ENCODE results near the gene HEYL. TPM values are rescaled to one million over a fixed set of nuclear protein-coding genes. Genes with fewer than 3 reads are reported as not detected.
A peak's percentile ranks its signal among the peaks of the same experiment; 100 is the strongest.

HEYL gene
- total RNA-seq, 2 experiments from 2014 or later, result 0.05 TPM; not detected in 1

DNA sequence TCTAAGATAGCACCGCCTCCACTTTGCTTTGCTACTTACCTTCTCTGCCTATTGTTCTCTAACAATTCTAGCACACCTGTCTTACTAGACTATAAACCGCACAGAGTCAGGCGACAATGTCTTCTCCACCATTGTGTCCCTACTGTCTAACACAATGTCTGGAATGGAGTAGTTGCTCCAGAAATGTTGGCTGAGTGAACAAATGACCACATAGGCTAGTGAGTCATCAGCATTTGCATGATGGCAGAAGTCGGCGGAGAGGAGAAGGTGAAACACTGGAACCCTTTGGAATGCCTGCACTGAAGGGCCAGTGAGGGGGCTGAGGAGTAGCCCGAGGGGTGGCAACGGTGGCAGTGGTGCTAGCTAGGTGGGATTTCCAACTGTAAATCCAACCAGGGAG, 48.9 kb downstream of the HEYL start:
- no peaks in the 10 kb centered on the region for H3K9me3 Mint-ChIP-seq
- Histone ChIP-seq H3K9me3 (ENCODE audit: control insufficient read depth in 1 of 2, insufficient read depth in 1 of 2, low read length in 2 of 2) (no peaks in the 10 kb centered on the region), H3K27me3 (ENCODE audit: control insufficient read depth in 1 of 2, insufficient read depth in 2 of 2, low read length in 2 of 2) (no peaks in the 10 kb centered on the region), H3K36me3 (ENCODE audit: insufficient read depth, low read length) (no peaks in the 10 kb centered on the region), H3K4me1 (ENCODE audit: insufficient read depth, low read length) (no peaks in the 10 kb centered on the region), H3K4me3 (ENCODE audit: low read length) (no peak overlapping the region), H3K27ac (ENCODE audit: low read depth in 1 of 2, low read length in 2 of 2) (no peak overlapping the region)
- ChIA-PET POLR2A (no interaction called here), CTCF (no interaction called here)
- DNase-seq (no peak), ATAC-seq (ENCODE audit: poor library complexity) (no peak)
- TF ChIP-seq, protein P1, sequence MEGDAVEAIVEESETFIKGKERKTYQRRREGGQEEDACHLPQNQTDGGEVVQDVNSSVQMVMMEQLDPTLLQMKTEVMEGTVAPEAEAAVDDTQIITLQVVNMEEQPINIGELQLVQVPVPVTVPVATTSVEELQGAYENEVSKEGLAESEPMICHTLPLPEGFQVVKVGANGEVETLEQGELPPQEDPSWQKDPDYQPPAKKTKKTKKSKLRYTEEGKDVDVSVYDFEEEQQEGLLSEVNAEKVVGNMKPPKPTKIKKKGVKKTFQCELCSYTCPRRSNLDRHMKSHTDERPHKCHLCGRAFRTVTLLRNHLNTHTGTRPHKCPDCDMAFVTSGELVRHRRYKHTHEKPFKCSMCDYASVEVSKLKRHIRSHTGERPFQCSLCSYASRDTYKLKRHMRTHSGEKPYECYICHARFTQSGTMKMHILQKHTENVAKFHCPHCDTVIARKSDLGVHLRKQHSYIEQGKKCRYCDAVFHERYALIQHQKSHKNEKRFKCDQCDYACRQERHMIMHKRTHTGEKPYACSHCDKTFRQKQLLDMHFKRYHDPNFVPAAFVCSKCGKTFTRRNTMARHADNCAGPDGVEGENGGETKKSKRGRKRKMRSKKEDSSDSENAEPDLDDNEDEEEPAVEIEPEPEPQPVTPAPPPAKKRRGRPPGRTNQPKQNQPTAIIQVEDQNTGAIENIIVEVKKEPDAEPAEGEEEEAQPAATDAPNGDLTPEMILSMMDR (IDR thresholded peaks at IDR 0.05), result no peak
- no peaks in the 10 kb centered on the region for H3K36me3 Mint-ChIP-seq (ENCODE audit: low read depth)
- intact Hi-C loops (cut with DNase I, micrococcal nuclease), result no loop called here
- H3K27me3 Mint-ChIP-seq, result no peaks in the 10 kb centered on the region
- no peak overlapping the region for H3K27ac Mint-ChIP-seq
- no peak overlapping the region for H3K4me3 Mint-ChIP-seq
- no peaks in the 10 kb centered on the region for H3K4me1 Mint-ChIP-seq (ENCODE audit: low read depth)

DNA sequence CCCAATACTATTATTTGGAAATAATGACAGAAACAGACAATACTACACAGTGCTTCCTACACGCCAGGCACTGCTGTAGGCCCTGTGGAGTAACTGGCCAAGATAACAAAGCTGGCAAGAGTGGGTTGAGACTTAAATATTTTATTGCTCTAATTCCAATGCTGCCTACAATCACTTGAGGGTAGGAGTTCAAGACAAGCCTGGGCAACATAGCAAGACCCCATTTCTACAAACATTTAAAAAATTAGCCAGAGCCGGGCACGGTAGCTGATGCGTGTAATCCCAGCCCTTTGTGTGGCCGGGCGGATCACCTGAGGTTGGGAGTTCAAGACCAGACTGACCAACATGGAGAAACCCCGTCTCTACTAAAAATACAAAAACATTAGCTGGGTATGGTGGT, 53.5 kb downstream of the HEYL start:
- no peaks in the 10 kb centered on the region for H3K4me1 ChIP-seq (ENCODE audit: insufficient read depth, low read length)
- no peaks in the 10 kb centered on the region for H3K27me3 ChIP-seq (ENCODE audit: control insufficient read depth in 1 of 2, insufficient read depth in 2 of 2, low read length in 2 of 2)
- H3K4me1 Mint-ChIP-seq (ENCODE audit: low read depth), result no peaks in the 10 kb centered on the region
- DNase-seq (no peak), ATAC-seq (ENCODE audit: poor library complexity) (no peak)
- no peak overlapping the region for H3K4me3 Mint-ChIP-seq
- no peaks in the 10 kb centered on the region for H3K9me3 Mint-ChIP-seq
- no peaks in the 10 kb centered on the region for H3K36me3 ChIP-seq (ENCODE audit: insufficient read depth, low read length)
- H3K27ac ChIP-seq (ENCODE audit: low read depth in 1 of 2, low read length in 2 of 2), result no peak overlapping the region
- no peak overlapping the region for H3K27ac Mint-ChIP-seq
- intact Hi-C loops (cut with DNase I, micrococcal nuclease), result no loop called here
- H3K27me3 Mint-ChIP-seq, result no peaks in the 10 kb centered on the region
- POLR2A ChIA-PET, result no interaction called here
- TF ChIP-seq, protein P1 (IDR thresholded peaks at IDR 0.05), result no peak
- H3K36me3 Mint-ChIP-seq (ENCODE audit: low read depth), result no peaks in the 10 kb centered on the region
- CTCF ChIA-PET, result no interaction called here
- no peaks in the 10 kb centered on the region for H3K9me3 ChIP-seq (ENCODE audit: control insufficient read depth in 1 of 2, insufficient read depth in 1 of 2, low read length in 2 of 2)
- H3K4me3 ChIP-seq (ENCODE audit: low read length), result no peak overlapping the region

DNA sequence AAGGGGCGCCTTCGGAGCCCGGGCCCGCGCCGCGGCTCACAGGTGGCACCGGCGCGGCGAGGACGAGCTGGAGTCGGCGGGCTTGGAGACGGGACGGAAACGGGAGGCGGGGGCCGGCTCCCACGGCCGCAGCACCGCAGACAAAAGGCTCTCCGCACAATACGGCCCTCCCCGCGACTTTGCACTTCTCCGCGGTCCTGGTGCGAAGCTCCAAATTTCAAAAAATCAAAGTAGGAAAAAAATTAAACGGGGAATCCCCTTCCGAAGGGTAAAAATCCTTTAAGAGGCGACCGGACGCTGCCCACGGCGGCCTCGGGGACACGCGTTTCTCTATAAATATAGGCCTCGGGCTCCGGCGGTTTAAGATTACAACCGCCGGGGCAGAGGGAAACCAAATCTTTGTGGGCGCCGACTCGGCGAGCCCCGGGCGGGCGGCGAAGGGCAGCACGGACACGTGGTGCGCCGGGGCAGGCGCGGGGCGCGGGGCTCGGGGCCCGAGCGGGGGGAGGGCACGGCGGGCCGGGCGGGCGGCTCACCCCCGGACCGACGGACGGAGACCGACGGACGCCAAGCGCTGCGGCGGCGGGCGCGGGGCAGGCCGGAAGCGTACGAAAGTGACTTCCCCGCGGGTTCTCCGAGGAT, 63.3 kb downstream of the HEYL start:
- peak overlapping the region; percentile 57 to 68 for H3K27ac ChIP-seq (ENCODE audit: low read depth in 1 of 2, low read length in 2 of 2)
- no peaks in the 10 kb centered on the region for H3K27me3 ChIP-seq (ENCODE audit: control insufficient read depth in 1 of 2, insufficient read depth in 2 of 2, low read length in 2 of 2)
- intact Hi-C loops (cut with DNase I, micrococcal nuclease), result loop anchor here in 1 of 2 experiments (5.0 to 10.0 kb wide), 5 partner anchors 171 to 1889 kb away; partner anchors contain the start of genes AKIRIN1, TRIT1 and UTP11
- TF ChIP-seq, protein P1 (IDR thresholded peaks at IDR 0.05), result no peak
- no peaks in the 10 kb centered on the region for H3K9me3 ChIP-seq (ENCODE audit: control insufficient read depth in 1 of 2, insufficient read depth in 1 of 2, low read length in 2 of 2)
- H3K4me3 ChIP-seq (ENCODE audit: low read length), result peak overlapping the region; percentile 86
- peak overlapping the region; percentile 87 for H3K27ac Mint-ChIP-seq
- ChIA-PET CTCF (interaction anchor here (1.0 to 1.5 kb wide), 6 partner anchors 17 to 223 kb away, joined by 3 to 9 read pairs (median 4); partner anchors contain the start of gene PPIE), POLR2A (interaction anchor here (0.7 to 3.3 kb wide), 4 partner anchors 12 to 270 kb away, joined by 3 to 14 read pairs (median 8); partner anchors contain the start of gene PPIE)
- H3K36me3 Mint-ChIP-seq (ENCODE audit: low read depth), result peaks cover 43% of the 10 kb centered on the region
- H3K4me3 Mint-ChIP-seq, result peak overlapping the region; percentile 94
- H3K27me3 Mint-ChIP-seq, result no peaks in the 10 kb centered on the region
- peaks cover 19% of the 10 kb centered on the region for H3K36me3 ChIP-seq (ENCODE audit: insufficient read depth, low read length)
- ATAC-seq (ENCODE audit: poor library complexity) (peak; percentile 12), DNase-seq (peak in 9 of 14 experiments; percentile 8 to 69 (median 32))
- peaks cover 41% of the 10 kb centered on the region for H3K4me1 Mint-ChIP-seq (ENCODE audit: low read depth)
- H3K4me1 ChIP-seq (ENCODE audit: insufficient read depth, low read length), result peaks cover 30% of the 10 kb centered on the region
- no peaks in the 10 kb centered on the region for H3K9me3 Mint-ChIP-seq

Data from CD4-positive, alpha-beta T cell (primary cell).